Measurements from ENCODE around the gene FKBP10. TPM values are rescaled to one million over a fixed set of nuclear protein-coding genes. Genes with fewer than 3 reads are reported as not detected.

FKBP10 gene, protein sequence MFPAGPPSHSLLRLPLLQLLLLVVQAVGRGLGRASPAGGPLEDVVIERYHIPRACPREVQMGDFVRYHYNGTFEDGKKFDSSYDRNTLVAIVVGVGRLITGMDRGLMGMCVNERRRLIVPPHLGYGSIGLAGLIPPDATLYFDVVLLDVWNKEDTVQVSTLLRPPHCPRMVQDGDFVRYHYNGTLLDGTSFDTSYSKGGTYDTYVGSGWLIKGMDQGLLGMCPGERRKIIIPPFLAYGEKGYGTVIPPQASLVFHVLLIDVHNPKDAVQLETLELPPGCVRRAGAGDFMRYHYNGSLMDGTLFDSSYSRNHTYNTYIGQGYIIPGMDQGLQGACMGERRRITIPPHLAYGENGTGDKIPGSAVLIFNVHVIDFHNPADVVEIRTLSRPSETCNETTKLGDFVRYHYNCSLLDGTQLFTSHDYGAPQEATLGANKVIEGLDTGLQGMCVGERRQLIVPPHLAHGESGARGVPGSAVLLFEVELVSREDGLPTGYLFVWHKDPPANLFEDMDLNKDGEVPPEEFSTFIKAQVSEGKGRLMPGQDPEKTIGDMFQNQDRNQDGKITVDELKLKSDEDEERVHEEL
- 7.9 and 9.6 TPM in 2 replicates for total RNA-seq (2013; cell fraction: nucleolus; rRNA removed)
- total RNA-seq (2014; rRNA removed) (1.8 and 2.1 TPM in 2 replicates), total RNA-seq (2014; rRNA removed; fragmentation: Illumina TruSeq; extraction: Trizol) (1.5 and 1.6 TPM in 2 replicates), total RNA-seq (2021) (3.8 and 4.2 TPM in 2 replicates), polyA plus RNA-seq (2011; rRNA removed) (1.6 and 2.9 TPM in 2 replicates), polyA plus RNA-seq (2014; fragmentation: Illumina TruSeq; extraction: Trizol) (2.6 and 3.4 TPM in 2 replicates), polyA plus RNA-seq (2014; fragmentation: Nextera tagmentation; extraction: Ambion mirVana) (under 1 TPM; 0.02 to 0.08 TPM), polyA plus RNA-seq (2014; rRNA removed) (4.7 and 5.2 TPM in 2 replicates), polyA plus RNA-seq (2016; fragmentation: Nextera tagmentation; extraction: Ambion mirVana) (under 1 TPM; 0.18 to 0.71 TPM), polyA minus RNA-seq (2011; rRNA and poly(A)+ RNA removed) (1.0 and 1.9 TPM in 2 replicates), Bru-seq, nascent RNA (percentile 30 among the genes with signal in this experiment), BruChase-seq, experiment 1, labeled RNA remaining after a 6-hour chase (percentile 29 among the genes with signal in this experiment), BruChase-seq, experiment 2, labeled RNA remaining after a 2-hour chase (percentile 23 among the genes with signal in this experiment)
- polyA plus RNA-seq (2011; ENCODE audit: low read depth) = 0.25 TPM
- polyA plus RNA-seq (2011; cell fraction: cytosol; rRNA removed) = 3.6 and 4.6 TPM in 2 replicates
- 19.5 and 31.0 TPM in 2 replicates for polyA plus RNA-seq (2011; cell fraction: nucleus; rRNA removed)
- 1.5 and 1.8 TPM in 2 replicates for polyA plus RNA-seq (2012)
- polyA minus RNA-seq (2011; cell fraction: cytosol; rRNA and poly(A)+ RNA removed) = 2.7 and 2.8 TPM in 2 replicates
- 3.4 and 5.0 TPM in 2 replicates for polyA minus RNA-seq (2011; cell fraction: nucleus; rRNA and poly(A)+ RNA removed)
- long read RNA-seq, experiment 1 = 0 reads
- long read RNA-seq, experiment 2 = 0 reads

DNA sequence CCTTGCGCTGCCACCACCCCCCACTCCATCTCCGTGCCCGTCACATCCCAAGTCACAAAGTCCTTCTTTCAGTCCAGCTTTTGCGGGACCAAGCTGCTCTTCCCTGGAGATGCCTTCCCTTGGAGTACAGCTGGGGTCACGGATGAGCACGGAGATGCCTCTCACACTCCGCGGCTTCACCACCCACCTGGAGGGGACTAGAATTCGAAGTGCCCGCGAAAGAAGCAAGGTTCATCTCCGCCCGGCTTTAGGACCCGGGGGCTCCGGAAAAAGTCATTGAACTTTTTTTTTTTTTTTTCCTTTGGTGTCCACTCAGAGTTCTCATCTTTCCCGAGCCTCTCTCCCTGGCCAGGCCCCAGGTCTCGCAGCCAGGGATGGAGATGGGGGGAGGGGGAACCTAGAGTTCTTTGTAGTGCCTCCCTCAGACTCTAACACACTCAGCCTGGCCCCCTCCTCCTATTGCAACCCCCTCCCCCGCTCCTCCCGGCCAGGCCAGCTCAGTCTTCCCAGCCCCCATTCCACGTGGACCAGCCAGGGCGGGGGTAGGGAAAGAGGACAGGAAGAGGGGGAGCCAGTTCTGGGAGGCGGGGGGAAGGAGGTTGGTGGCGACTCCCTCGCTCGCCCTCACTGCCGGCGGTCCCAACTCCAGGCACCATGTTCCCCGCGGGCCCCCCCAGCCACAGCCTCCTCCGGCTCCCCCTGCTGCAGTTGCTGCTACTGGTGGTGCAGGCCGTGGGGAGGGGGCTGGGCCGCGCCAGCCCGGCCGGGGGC lies at the start of gene FKBP10:
FKBP10 (plus strand) TSS at position 624 of the 771 bp plus-strand sequence; CDS start at position 655, 31 bp downstream.
- ChIA-PET CTCF (interaction anchor here (1.0 to 2.5 kb wide), 5 partner anchors 11 to 122 kb away, joined by 3 to 15 read pairs (median 4); partner anchors contain the start of gene ODAD4), POLR2A (no interaction called here), RAD21 (ENCODE audit: unreplicated experiment) (interaction anchor here (1.7 kb wide), 2 partner anchors 37 to 52 kb away, joined by 5 read pairs; no protein-coding TSS in a partner anchor), SMC1A (ENCODE audit: uncharacterized antibody, unreplicated experiment) (interaction anchor here (0.6 kb wide), 1 partner anchor 119 kb away, joined by 3 read pairs; no protein-coding TSS in a partner anchor)
- Histone ChIP-seq H3K4me1 (ENCODE audit: control insufficient read depth, insufficient read depth, low read length) (peaks cover 8% of the 10 kb centered on the region; the same call in 1 of the 2 replicates), H3K4me3 (peak within 1 kb of the TSS; percentile 37; the same call in 1 of the 2 replicates), H4K20me1 (ENCODE audit: control insufficient read depth, insufficient read depth) (no peaks in the 10 kb centered on the region; the same call in 1 of the 2 replicates), H3K79me2 (ENCODE audit: control insufficient read depth, insufficient read depth, low read length) (no peaks in the 10 kb centered on the region), H3K9me3 (replicated peaks; ENCODE audit: control insufficient read depth, insufficient read depth, low read length) (no peaks in the 10 kb centered on the region), H3K4me2 (ENCODE audit: control insufficient read depth, insufficient read depth) (peak within 1 kb of the TSS; percentile 95), H3K27ac (ENCODE audit: control insufficient read depth, insufficient read depth) (no peak within 1 kb of the TSS), H3K9ac (ENCODE audit: control insufficient read depth, insufficient read depth, low read length) (peak within 1 kb of the TSS; percentile 64), H3K27me3 (replicated peaks in 1 of 2; ENCODE audit: control insufficient read depth in 2 of 2, insufficient read depth in 2 of 2, low read length in 1 of 2) (peaks cover 0 to 7% of the 10 kb centered on the region in 2 experiments; a peak in 3 of 4 replicates), H3K36me3 (ENCODE audit: control insufficient read depth in 2 of 2, insufficient read depth in 2 of 2, low read length in 1 of 2) (no peaks in the 10 kb centered on the region), H2AFZ (ENCODE audit: control insufficient read depth, low read depth, low read length) (peak within 1 kb of the TSS; percentile 91)
- no peak for DNase-seq (ENCODE audit: low read depth, low spot score)
- no TSS peak for BruUV-seq (replicated peaks)
- in situ Hi-C loops (cut with MboI) = no loop called here
- 3% methylated on average over 21 of the region's 35 CpGs for WGBS (ENCODE audit: insufficient coverage, insufficient replicate concordance, low lambda C conversion rate, missing lambda C conversion rate)
- intact Hi-C loops (cut with micrococcal nuclease; ENCODE audit: unreplicated experiment) = no loop called here
- TF ChIP-seq, protein P1, sequence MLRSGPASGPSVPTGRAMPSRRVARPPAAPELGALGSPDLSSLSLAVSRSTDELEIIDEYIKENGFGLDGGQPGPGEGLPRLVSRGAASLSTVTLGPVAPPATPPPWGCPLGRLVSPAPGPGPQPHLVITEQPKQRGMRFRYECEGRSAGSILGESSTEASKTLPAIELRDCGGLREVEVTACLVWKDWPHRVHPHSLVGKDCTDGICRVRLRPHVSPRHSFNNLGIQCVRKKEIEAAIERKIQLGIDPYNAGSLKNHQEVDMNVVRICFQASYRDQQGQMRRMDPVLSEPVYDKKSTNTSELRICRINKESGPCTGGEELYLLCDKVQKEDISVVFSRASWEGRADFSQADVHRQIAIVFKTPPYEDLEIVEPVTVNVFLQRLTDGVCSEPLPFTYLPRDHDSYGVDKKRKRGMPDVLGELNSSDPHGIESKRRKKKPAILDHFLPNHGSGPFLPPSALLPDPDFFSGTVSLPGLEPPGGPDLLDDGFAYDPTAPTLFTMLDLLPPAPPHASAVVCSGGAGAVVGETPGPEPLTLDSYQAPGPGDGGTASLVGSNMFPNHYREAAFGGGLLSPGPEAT (IDR thresholded peaks at IDR 0.05; ENCODE audit: low read depth) = peak; percentile 83
- 0 out of 2 replicates have a peak, but pooled peaks have one; percentile 16 for TF ChIP-seq YY1 (IDR thresholded peaks at IDR 0.05; ENCODE audit: low read depth, low read length)
- peak; percentile 2; the same call in 1 of the 2 replicates for TF ChIP-seq RUNX3 (IDR thresholded peaks at IDR 0.05; ENCODE audit: low read length)
- no peak for TF ChIP-seq MEF2B (IDR thresholded peaks at IDR 0.05; ENCODE audit: partially characterized antibody, poor library complexity, severe bottlenecking)
- TF ChIP-seq ZNF384 (IDR thresholded peaks at IDR 0.05; ENCODE audit: borderline replicate concordance, low read depth, low read length) = peak; percentile 96
- ATAC-seq = peak; percentile 37
- FAIRE-seq = no peak

Data from GM12878 (cell line).